NCI-H1694 treated with DMSO at 0.1 percent for 48 hours (cell line): ENCODE data around the gene SCFD2.

Experiments used
- DNase-seq: peaks from one replicate; lab custom pipeline; 2025; lab: John Stamatoyannopoulos, UW

The SCFD2 gene

GRCh38 chr4:52954560-52955170 lies 411.2 kb downstream of the SCFD2 start:
- no peak for DNase-seq

DNA sequence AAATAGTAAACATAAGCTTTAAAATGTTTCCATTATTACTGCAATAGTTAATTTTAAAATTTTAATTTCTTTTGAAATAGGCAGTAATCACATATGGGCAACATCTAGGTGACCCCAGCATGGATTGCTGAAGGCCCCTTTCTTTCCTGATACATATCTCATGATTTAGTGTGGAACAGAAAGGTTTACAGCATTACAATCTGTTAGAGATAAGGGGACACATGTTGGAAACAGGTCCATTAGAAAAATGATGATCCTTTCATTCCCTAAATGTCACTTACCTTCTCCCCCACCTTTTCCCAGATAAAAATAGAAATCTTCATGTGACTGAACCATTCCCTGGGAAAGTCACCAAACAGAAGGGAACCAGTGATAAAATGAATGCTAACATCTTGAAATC lies 413.3 kb downstream of the SCFD2 start:
- DNase-seq: no peak

- no peak for DNase-seq
These were observed 414.8 kb downstream of the SCFD2 start for GRCh38 chr4:52951016-52951415.

- no peak for DNase-seq
These were observed 415.6 kb downstream of the SCFD2 start for GRCh38 chr4:52950226-52950625.

GRCh38 chr4:52949336-52949735 lies 416.5 kb downstream of the SCFD2 start:
- DNase-seq: no peak

DNA sequence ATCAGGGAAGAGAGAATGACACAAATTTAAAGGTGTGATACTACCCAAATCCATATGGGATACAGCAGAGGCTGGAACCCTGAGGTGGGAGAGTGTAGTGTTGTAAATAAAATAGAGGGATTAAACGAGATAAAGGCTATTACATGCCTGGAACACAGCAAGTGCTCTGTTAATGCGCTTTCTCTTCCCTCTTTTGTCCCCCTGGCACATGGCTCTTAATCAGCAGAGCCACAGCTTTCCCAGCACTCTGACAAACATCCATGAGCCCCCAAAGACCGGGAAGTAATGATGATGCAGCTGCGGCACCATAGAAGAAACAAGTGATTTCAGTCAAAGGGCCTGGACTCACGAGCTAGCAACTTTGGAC lies 417.8 kb downstream of the SCFD2 start:
- DNase-seq: no peak

DNA sequence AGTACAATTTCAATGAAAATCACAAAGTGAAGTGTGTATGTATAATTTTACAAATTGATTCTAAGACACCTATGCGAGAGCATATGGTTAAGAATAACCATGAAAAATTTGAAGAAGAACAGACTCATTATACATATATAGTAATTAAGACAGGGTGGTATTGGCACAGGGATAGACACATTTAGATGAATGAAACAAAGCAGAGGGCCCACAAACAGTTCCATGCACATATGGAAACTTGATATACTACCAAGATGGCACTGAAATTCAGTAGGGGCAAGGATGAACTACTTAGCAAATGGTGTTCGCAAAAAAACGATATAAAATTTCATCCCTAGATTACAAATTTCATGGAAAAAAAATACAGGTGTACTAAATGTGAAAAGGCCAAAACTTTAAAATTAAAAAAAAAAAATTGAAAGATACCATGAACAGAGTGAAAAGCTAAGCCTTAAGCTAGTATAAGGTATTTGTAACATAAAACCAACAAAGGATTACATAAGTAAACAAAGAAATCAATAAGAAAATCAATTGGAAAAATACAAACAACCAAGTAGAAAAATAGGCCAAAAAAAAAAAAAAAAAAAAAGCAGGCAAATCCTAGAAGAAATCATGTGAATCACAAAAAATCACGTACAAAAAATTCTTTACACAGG lies 418.3 kb downstream of the SCFD2 start:
- no peak for DNase-seq

- no peak for DNase-seq
These were observed 419.0 kb downstream of the SCFD2 start for GRCh38 chr4:52946855-52947254.

GRCh38 chr4:52945982-52946381 lies 419.9 kb downstream of the SCFD2 start:
- no peak for DNase-seq

DNA sequence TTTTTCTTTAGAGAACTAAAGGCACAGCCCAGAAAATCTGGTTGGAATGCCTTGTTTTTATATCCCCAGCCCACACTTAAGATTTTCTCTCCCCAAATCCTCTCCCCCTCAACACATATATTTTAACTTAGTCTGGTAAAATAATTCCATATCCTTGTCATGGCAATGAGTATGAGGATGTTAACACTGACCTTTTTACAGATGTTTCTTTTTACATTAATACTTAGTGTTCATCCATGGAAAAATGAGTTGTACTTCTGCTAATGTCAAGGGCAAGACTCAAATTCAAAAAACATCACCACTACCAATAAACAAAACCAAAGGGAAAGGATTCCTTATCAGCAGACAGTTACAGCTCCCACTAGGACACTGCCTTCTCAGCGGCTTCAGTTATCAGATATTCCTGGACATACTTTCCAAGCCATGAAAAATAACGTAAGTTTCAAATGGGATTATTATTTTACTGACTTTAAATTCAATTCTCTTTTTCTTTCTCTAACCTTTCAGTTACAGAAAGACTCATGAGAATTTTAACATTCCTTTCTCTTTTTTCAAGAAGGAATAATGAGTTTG lies 420.4 kb downstream of the SCFD2 start:
- DNase-seq: no peak

DNA sequence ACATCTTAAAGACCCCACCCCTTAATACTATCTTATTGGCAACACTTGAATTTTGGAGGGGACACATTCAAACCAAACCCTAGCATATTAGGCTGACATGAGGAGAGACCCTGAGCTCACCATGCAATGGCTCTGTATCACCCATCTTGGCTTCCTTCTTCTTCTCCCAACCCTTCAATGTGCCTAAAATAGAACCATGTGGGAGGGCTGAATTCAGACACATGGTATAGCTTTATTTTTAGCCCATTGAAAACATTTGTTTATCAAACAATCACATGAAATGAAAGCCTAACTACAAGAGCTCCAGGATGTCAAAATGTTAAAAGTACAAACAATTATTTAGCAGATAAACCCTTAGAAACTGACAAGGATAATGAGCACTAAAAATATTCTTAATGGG lies 422.2 kb downstream of the SCFD2 start:
- DNase-seq: no peak

DNA sequence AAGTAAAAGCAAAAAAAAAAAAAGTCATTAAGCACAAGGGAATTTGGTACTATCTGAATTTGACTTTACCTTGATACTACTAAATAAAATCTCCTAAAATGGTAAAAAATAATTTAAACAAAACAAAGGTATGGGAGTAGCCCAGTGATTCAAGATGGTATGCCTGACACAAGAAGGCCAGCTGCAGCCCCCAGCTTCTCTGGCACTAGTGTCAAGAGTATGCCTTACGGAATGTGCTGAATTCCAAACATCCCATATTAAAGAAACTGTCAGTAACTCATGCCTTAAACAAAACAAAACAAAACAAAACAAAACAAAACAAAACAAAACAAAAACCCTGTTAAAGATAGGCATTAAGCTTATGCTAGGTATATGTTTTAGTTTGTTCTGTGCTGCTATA lies 422.9 kb downstream of the SCFD2 start:
- DNase-seq: no peak

DNA sequence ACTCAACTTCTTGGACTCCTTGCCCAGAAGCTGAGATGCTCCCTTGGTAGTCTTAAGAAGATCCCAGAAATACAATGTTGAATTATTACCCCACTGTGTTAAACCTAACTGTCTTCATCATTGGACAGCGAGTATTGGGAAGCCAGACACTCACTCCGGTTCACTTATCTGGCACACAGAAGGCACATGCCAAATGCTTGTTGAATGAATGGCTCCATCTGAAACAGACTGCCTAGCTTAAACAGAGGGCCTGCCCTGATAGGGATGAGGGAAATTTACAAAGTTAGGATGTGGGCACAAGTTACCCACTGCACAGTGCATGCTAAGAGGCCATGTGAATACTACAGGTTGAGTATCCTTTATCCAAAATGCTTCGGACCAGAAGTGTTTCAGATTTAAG lies 424.4 kb downstream of the SCFD2 start:
- DNase-seq: no peak

- DNase-seq: peak; percentile 93
These were observed 426.1 kb downstream of the SCFD2 start for GRCh38 chr4:52939739-52940138.

DNA sequence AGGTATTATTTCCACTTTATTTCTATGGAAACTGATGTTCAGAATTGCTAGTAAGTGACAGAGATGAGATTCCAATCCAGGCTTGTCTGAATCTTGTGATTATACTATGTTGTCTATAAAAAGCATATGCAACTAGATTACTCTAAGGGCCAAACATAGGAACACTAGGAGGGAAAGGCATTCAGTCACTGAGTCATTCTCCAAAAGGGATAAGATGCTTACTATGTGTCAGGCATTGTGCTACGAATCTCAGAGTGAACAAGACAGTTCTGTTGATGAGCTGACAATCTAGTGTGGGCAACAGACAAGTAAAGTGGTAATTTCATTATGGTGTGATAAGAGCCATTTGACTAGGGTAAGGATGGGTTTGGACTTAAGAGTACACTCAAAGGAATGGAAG lies 426.5 kb downstream of the SCFD2 start:
- DNase-seq: no peak

- DNase-seq: no peak
These were observed 428.0 kb downstream of the SCFD2 start for GRCh38 chr4:52937829-52938228.

GRCh38 chr4:52936729-52937128 lies 429.1 kb downstream of the SCFD2 start:
- DNase-seq: no peak

- DNase-seq: no peak
These were observed 430.5 kb downstream of the SCFD2 start for GRCh38 chr4:52935317-52935716.

GRCh38 chr4:52933738-52934137 lies 432.1 kb downstream of the SCFD2 start:
- DNase-seq: no peak

- DNase-seq: no peak
These were observed 433.0 kb downstream of the SCFD2 start for GRCh38 chr4:52932591-52933470.

GRCh38 chr4:52931243-52931642 lies 434.6 kb downstream of the SCFD2 start:
- no peak for DNase-seq

DNA sequence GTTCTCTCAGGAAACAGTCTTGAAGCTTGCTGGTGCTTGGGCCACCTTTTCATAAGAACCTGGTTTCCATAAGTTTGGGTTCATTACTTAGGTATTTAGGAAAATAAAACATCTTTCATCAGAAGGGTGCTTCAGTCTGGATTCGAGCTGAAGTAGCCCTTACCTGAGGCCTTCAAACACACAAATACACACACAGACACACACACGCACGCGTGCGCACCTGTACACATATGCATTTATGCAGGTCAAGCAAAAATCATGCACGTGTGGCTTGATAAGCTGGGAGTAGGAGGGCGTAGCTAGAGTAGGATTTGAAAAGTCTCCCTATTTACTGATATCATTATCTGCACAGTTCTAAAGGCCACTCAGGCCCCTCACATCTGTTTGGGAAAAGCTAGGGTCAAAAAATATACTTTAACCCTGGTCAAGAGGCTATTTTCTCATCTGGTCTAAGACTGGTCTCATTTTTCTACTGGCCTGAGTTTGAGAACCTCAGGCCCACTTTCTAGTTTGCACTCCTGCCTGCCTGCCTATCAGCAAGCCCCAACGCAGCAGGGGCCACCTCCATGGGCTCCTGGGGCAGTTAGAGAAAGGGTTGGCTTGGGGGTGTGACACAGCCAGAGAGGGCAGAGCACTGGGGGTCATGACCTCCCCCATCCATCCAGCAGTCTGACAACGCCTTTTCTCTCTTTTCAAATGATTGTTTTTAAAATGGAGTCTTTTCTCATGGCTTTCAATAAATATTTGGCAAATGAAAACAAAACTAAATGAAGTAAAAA lies 439.5 kb downstream of the SCFD2 start:
- no peak for DNase-seq
